Psoas muscle (tissue), 8 donors: ENCODE measurements around the gene SH3GL2. TPM values are rescaled to one million over a fixed set of nuclear protein-coding genes. Genes with fewer than 3 reads are reported as not detected.

Experiments used
- ATAC-seq, 4 donors: fragments of 200-7000 bp; cut with Tn5 transposase; one replicate each; pipeline ENCODE4 v1.9.1; 2020; ENCODE audit warnings: moderate library complexity in 3 of 4, mild to moderate bottlenecking in 2 of 4
- DNase-seq, 2 donors: peaks; one replicate each; pipeline ENCODE4 v3.0.0-alpha.2; 2020
- H3K27ac ChIP-seq: fragments of 200-600 bp; one replicate; pipeline ENCODE4 v1.8.0; 2022
- H3K27me3 ChIP-seq, 3 donors: fragments of 200-600 bp in 1 of 3; one replicate each; pipeline versions ENCODE4 v1.6.1 to v1.8.0; 2013 to 2022; ENCODE audit warnings: low read length in 2 of 3, mild to moderate bottlenecking in 2 of 3, moderate library complexity in 1 of 3; ENCODE audit not compliant: insufficient read depth in 3 of 3
- H3K36me3 ChIP-seq, 2 donors: fragments of 200-600 bp in 1 of 2; one replicate each; pipeline versions ENCODE4 v1.6.1 to v1.8.0; 2013 to 2022; ENCODE audit warnings: low read depth in 1 of 2, mild to moderate bottlenecking in 1 of 2, moderate library complexity in 1 of 2; ENCODE audit not compliant: insufficient read depth in 1 of 2
- H3K4me1 ChIP-seq: fragments of 200-600 bp; one replicate; pipeline ENCODE4 v1.8.0; 2022
- H3K4me3 ChIP-seq: fragments of 200-600 bp; one replicate; pipeline ENCODE4 v1.8.0; 2022; ENCODE audit warnings: mild to moderate bottlenecking
- H3K9me3 ChIP-seq: fragments of 200-600 bp; one replicate; pipeline ENCODE4 v1.8.0; 2022
- CTCF ChIP-seq: fragments of 200-600 bp; IDR thresholded peaks from one replicate; pipeline ENCODE4 v1.8.0; 2022; ENCODE audit warnings: antibody characterized with exemption
- WGBS, 3 donors: extraction: QIAGEN DNeasy Blood & Tissue Kit; methylation state at CpG; one replicate each; pipeline versions ENCODE4 v1.1.6 to v1.1.7; 2013; 5-methylcytosine and 5-hydroxymethylcytosine counted together
- intact Hi-C, 2 donors: fragments of 100-400 bp; cut with DNase I; formaldehyde crosslinking; loops; one replicate each; pipeline versions ENCODE4 v1.11.0 to v1.14.2; 2022
- polyA plus RNA-seq, 3 donors: library from polyadenylated mRNA; stranded (reverse); fragments of 200-250 nt; gene quantifications; one replicate each; pipeline ENCODE4 v1.2.3, GENCODE V29; 2013
- total RNA-seq, 4 donors: library from RNA; stranded (reverse); fragmentation: NEBNext Ultra II Directional in 2 of 4; extraction: Animal tissue kit (Norgen Biotek cat#: 25700) in 2 of 4; gene quantifications; one replicate each; pipeline versions ENCODE4 v1.2.1 to v1.2.4, GENCODE V29; 2021 to 2023
- donor health status: healthy with polysubstance abuse.
- donor health status: DM: no; HTN: no; CAD: no; lungs with moderate emphysema.
- donor health status: Bipolar disorder and iron deficiency.
- donor health status: healthy.
- donor health status: DM: yes; HTN: yes; CAD: no.
- donor health status: DM: no; HTN: no; CAD: no.
- donor health status: DM: no; HTN: no; CAD: no.
- donor health status: DM: yes; HTN: yes; CAD: no.

The SH3GL2 gene
- total and polyA plus RNA-seq, 7 donors: 0.08 TPM; not detected in 6

GRCh38 chr9:17635115-17635890 is 56.4 kb downstream of the SH3GL2 start:
- no peaks in the 10 kb centered on the region for H3K9me3 ChIP-seq
- no peak overlapping the region for H3K27ac ChIP-seq
- no peaks in the 10 kb centered on the region for H3K27me3 ChIP-seq
- TF ChIP-seq CTCF: no peak
- H3K4me3 ChIP-seq: no peak overlapping the region
- intact Hi-C loops: loop anchor here in 1 of 2 donors (10.0 kb wide), 1 partner anchor 51 kb away; no protein-coding TSS in a partner anchor
- ATAC-seq (no peak), DNase-seq (no peak)
- 57 to 64% (median 59%) methylated on average over 2 of the region's 2 CpGs for WGBS, 3 donors
- H3K36me3 ChIP-seq: no peaks in the 10 kb centered on the region
- no peaks in the 10 kb centered on the region for H3K4me1 ChIP-seq

GRCh38 chr9:17636349-17636748 is 57.5 kb downstream of the SH3GL2 start:
- Histone ChIP-seq H3K36me3 (no peaks in the 10 kb centered on the region), H3K27me3 (no peaks in the 10 kb centered on the region), H3K4me1 (no peaks in the 10 kb centered on the region), H3K9me3 (no peaks in the 10 kb centered on the region), H3K4me3 (no peak overlapping the region), H3K27ac (no peak overlapping the region)
- 45 to 76% (median 63%) methylated on average over 2 of the region's 2 CpGs for WGBS, 3 donors
- intact Hi-C loops: loop anchor here in 1 of 2 donors (10.0 kb wide), 1 partner anchor 52 kb away; no protein-coding TSS in a partner anchor
- DNase-seq: no peak
- no peak for ATAC-seq
- TF ChIP-seq CTCF: no peak

GRCh38 chr9:17636821-17637220 is 58.0 kb downstream of the SH3GL2 start:
- H3K4me3 ChIP-seq: no peak overlapping the region
- ATAC-seq: no peak
- intact Hi-C loops: loop anchor here in 1 of 2 donors (10.0 kb wide), 1 partner anchor 52 kb away; no protein-coding TSS in a partner anchor

GRCh38 chr9:17637229-17637628 is 58.4 kb downstream of the SH3GL2 start:
- no peak overlapping the region for H3K4me3 ChIP-seq
- H3K9me3 ChIP-seq: no peaks in the 10 kb centered on the region
- H3K27me3 ChIP-seq: no peaks in the 10 kb centered on the region
- intact Hi-C loops: loop anchor here in 1 of 2 donors (10.0 kb wide), 1 partner anchor 52 kb away; no protein-coding TSS in a partner anchor
- no peaks in the 10 kb centered on the region for H3K36me3 ChIP-seq
- 58 to 72% (median 71%) methylated on average over 3 of the region's 3 CpGs for WGBS, 3 donors
- DNase-seq (no peak), ATAC-seq (no peak)
- H3K27ac ChIP-seq: no peak overlapping the region
- no peak for TF ChIP-seq CTCF
- H3K4me1 ChIP-seq: no peaks in the 10 kb centered on the region

More at GRCh38 chr9:17636821-17637220, 58.0 kb downstream of the SH3GL2 start:
- H3K4me1 ChIP-seq: no peaks in the 10 kb centered on the region
- H3K27ac ChIP-seq: no peak overlapping the region
- H3K27me3 ChIP-seq: no peaks in the 10 kb centered on the region
- no peak for DNase-seq
- TF ChIP-seq CTCF: no peak
- H3K36me3 ChIP-seq: no peaks in the 10 kb centered on the region
- WGBS, 3 donors: 80 to 85% (median 85%) methylated on average over 1 of the region's 1 CpG
- no peaks in the 10 kb centered on the region for H3K9me3 ChIP-seq
